ENCODE data around the gene AKAP6.

Gene AKAP6

GRCh38 chr14:32590157-32590556, 261.1 kb downstream of the AKAP6 start:
- no peak for TF ChIP-seq CTCF (IDR thresholded peaks at IDR 0.05; ENCODE audit: insufficient read depth, low read depth, low read length, missing control alignments)
- no peak overlapping the region for H3K4me3 ChIP-seq (ENCODE audit: low read depth, low read length)
- DNase-seq (ENCODE audit: low read depth) = no peak

DNA sequence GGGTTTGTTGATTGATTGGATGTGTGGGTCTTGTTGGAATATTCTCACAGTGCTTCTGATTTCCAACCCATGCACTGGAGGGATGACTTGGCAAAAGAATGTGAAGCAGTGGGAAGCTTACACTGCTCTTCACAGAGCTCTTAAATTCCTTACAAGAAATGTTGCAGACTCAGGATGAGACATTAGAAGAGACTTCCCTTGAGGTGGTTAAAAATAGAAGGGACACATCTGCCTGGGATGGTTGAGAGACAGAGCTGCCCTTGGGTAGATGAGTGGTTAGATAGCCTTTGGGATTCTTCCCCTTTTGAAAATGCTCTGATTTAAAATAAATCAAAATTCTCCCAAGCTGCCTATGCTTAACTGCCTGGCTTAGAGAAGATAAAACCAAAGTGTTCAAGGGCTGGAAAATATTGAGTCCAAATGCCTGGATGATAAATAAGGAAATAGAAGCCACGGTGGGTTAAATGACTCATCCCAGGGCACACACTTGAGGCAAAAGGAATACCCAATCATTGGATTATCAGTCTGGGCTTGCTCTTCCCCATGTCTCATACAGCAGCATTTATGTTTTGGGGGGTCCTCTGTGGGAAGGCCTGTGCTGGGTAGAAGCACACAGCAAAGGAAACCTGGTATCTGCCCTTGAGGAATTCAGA, 264.3 kb downstream of the AKAP6 start:
- TF ChIP-seq CTCF (IDR thresholded peaks at IDR 0.05; ENCODE audit: insufficient read depth, low read depth, low read length, missing control alignments) = no peak
- no peak for DNase-seq (ENCODE audit: low read depth)
- no peak overlapping the region for H3K4me3 ChIP-seq (ENCODE audit: low read depth, low read length)

DNA sequence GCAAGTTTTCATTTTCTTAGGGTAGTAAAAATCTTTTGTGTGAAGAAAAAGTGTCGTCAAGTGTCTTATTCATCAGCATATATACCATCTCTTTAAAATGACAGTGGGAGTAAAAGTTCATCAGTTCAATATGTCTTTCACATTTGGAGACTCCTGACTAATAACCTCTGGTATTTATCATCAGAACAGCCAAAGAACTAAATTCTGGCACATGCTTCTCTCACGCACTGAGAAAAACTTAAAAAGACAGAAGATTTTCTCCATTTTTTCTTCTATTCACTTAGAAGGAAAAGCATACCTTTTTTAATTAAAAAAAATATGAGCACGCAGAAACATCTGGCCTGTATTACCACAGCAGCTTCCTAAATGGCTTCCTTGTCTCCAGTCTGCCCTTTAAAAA, 265.7 kb downstream of the AKAP6 start:
- no peak for TF ChIP-seq CTCF (IDR thresholded peaks at IDR 0.05; ENCODE audit: insufficient read depth, low read depth, low read length, missing control alignments)
- no peak overlapping the region for H3K4me3 ChIP-seq (ENCODE audit: low read depth, low read length)
- DNase-seq (ENCODE audit: low read depth) = no peak

- no peak for TF ChIP-seq CTCF (IDR thresholded peaks at IDR 0.05; ENCODE audit: insufficient read depth, low read depth, low read length, missing control alignments)
- no peak overlapping the region for H3K4me3 ChIP-seq (ENCODE audit: low read depth, low read length)
- DNase-seq (ENCODE audit: low read depth) = no peak
Observed at GRCh38 chr14:32595497-32595896, 266.4 kb downstream of the AKAP6 start.

- H3K4me3 ChIP-seq (ENCODE audit: low read depth, low read length) = no peak overlapping the region
- no peak for TF ChIP-seq CTCF (IDR thresholded peaks at IDR 0.05; ENCODE audit: insufficient read depth, low read depth, low read length, missing control alignments)
- DNase-seq (ENCODE audit: low read depth) = no peak
Observed at GRCh38 chr14:32596390-32596789, 267.3 kb downstream of the AKAP6 start.

GRCh38 chr14:32597771-32598170, 268.7 kb downstream of the AKAP6 start:
- H3K4me3 ChIP-seq (ENCODE audit: low read depth, low read length) = no peak overlapping the region
- no peak for DNase-seq (ENCODE audit: low read depth)
- TF ChIP-seq CTCF (IDR thresholded peaks at IDR 0.05; ENCODE audit: insufficient read depth, low read depth, low read length, missing control alignments) = no peak

DNA sequence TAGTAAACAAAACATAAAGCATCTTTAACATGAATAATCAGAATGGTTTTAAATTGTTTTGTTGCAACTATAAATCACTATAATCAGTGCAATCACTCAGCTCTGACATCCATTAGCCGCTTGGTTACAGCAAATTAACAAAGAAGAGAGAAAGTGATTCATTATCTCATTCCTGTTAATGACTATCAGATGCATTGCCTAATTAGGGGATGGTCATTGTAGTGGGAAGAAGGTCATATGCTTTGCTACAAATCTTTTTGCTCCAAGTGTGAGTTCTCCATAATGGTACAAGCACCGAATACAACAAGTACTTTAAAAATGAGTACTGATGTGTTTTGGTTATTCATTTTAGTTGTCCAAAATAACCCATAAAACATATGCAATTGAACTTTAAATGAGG, 272.0 kb downstream of the AKAP6 start:
- TF ChIP-seq CTCF (IDR thresholded peaks at IDR 0.05; ENCODE audit: insufficient read depth, low read depth, low read length, missing control alignments) = no peak
- H3K4me3 ChIP-seq (ENCODE audit: low read depth, low read length) = no peak overlapping the region
- DNase-seq (ENCODE audit: low read depth) = no peak

All from GM12865 (cell line).